Left lung (tissue), 10 donors: ENCODE measurements around the gene KCNE1. TPM values are rescaled to one million over a fixed set of nuclear protein-coding genes. Genes with fewer than 3 reads are reported as not detected.
A peak's percentile ranks its signal among the peaks of the same experiment; 100 is the strongest.

Experiments
- ATAC-seq: fragments of 200-7000 bp; cut with Tn5 transposase; one replicate; pipeline ENCODE4 v1.9.1; 2020; ENCODE audit warnings: moderate library complexity
- DNase-seq, 4 donors: peaks; one replicate each; pipeline ENCODE4 v3.0.0-alpha.2; 2013 to 2020
- H3K27ac ChIP-seq, 2 donors: fragments of 200-600 bp; sonication (generic) in 1 of 2; one replicate each; pipeline versions ENCODE4 v1.5.0 to v1.8.0; 2020 to 2021
- H3K27me3 ChIP-seq, 2 donors: fragments of 200-600 bp; sonication (generic) in 1 of 2; one replicate each; pipeline versions ENCODE4 v1.5.0 to v1.8.0; 2020 to 2021
- H3K36me3 ChIP-seq, 2 donors: fragments of 200-600 bp; sonication (generic) in 1 of 2; one replicate each; pipeline versions ENCODE4 v1.5.0 to v1.8.0; 2020 to 2021
- H3K4me1 ChIP-seq, 2 donors: fragments of 200-600 bp; one replicate each; pipeline ENCODE4 v1.8.0; 2021
- H3K4me3 ChIP-seq, 2 donors: fragments of 200-600 bp; sonication (generic) in 1 of 2; one replicate each; pipeline versions ENCODE4 v1.5.0 to v1.8.0; 2020 to 2021; ENCODE audit warnings: mild to moderate bottlenecking in 1 of 2
- H3K9me3 ChIP-seq, 2 donors: fragments of 200-600 bp; sonication (generic) in 1 of 2; one replicate each; pipeline versions ENCODE4 v1.5.0 to v1.8.0; 2020 to 2021
- CTCF ChIP-seq, 2 donors: fragments of 200-600 bp; sonication (generic) in 1 of 2; IDR thresholded peaks; one replicate each; pipeline versions ENCODE4 v1.5.0 to v1.8.0; 2021; ENCODE audit warnings: antibody characterized with exemption in 2 of 2
- intact Hi-C, 2 donors: fragments of 100-400 bp; cut with DNase I; formaldehyde crosslinking; loops; one replicate each; pipeline versions ENCODE4 v1.11.2 to v1.14.2; 2022
- polyA plus RNA-seq, 6 donors: library from polyadenylated mRNA; unstranded; fragments of 120-200 nt; gene quantifications; one replicate each; pipeline ENCODE4 v1.2.1, GENCODE V29; 2013; ENCODE audit not compliant: insufficient read length in 6 of 6
- total RNA-seq, 2 donors: library from RNA; stranded (reverse); fragmentation: NEBNext Ultra II Directional; extraction: Animal tissue kit (Norgen Biotek cat#: 25700); gene quantifications; one replicate each; pipeline ENCODE4 v1.2.1, GENCODE V29; 2021
- donor health status: DM: no; HTN: yes; CAD: no.
- donor health status: DM: no; HTN: no; CAD: no.

Gene KCNE1
- total and polyA plus RNA-seq, 8 donors = 0.19 to 21.2 (median 2.2) TPM

DNA sequence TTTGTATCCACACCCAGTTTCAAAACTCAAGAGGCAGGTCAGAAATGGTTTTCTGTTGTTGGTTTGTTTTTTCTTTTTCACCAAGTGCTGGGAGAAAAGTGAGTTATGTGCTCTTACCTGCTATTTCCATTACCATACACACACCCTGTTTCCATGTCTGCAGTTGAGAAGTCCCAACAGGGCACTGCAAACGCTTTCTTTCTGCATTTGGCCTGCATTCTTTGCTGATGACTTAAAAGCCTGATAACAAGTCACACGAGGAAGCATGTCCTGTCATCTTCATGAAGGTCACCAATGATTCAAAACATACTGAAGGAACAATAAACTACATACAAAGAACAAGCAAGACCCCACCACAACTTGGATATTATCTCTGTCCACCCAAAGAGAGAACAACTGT is 24.8 kb upstream of the KCNE1 start:
- intact Hi-C loops = no loop called here
- ATAC-seq (peak; percentile 52), DNase-seq (no peak)
- no peaks in the 10 kb centered on the region for H3K27me3 ChIP-seq
- H3K4me3 ChIP-seq = no peak overlapping the region
- H3K4me1 ChIP-seq = peaks cover 0 to 30% of the 10 kb centered on the region in 2 donors
- H3K36me3 ChIP-seq = no peaks in the 10 kb centered on the region
- no peaks in the 10 kb centered on the region for H3K9me3 ChIP-seq
- no peak overlapping the region for H3K27ac ChIP-seq
- no peak for TF ChIP-seq CTCF (IDR thresholded peaks at IDR 0.05)

GRCh38 chr21:34536311-34536710 is 24.3 kb upstream of the KCNE1 start:
- no peak for DNase-seq
- Histone ChIP-seq H3K4me1 (peaks cover 0 to 30% of the 10 kb centered on the region in 2 donors), H3K27me3 (no peaks in the 10 kb centered on the region), H3K27ac (no peak overlapping the region), H3K9me3 (no peaks in the 10 kb centered on the region), H3K36me3 (no peaks in the 10 kb centered on the region), H3K4me3 (no peak overlapping the region)
- intact Hi-C loops = no loop called here
- no peak for TF ChIP-seq CTCF (IDR thresholded peaks at IDR 0.05)
- no peak for ATAC-seq

- H3K27me3 ChIP-seq = no peaks in the 10 kb centered on the region
- H3K9me3 ChIP-seq = no peaks in the 10 kb centered on the region
- H3K4me1 ChIP-seq = peaks cover 0 to 30% of the 10 kb centered on the region in 2 donors
- ATAC-seq (no peak), DNase-seq (no peak)
- no peaks in the 10 kb centered on the region for H3K36me3 ChIP-seq
- no peak for TF ChIP-seq CTCF (IDR thresholded peaks at IDR 0.05)
- H3K4me3 ChIP-seq = no peak overlapping the region
- intact Hi-C loops = no loop called here
- H3K27ac ChIP-seq = no peak overlapping the region
These were observed 23.9 kb upstream of the KCNE1 start for GRCh38 chr21:34535886-34536285.

DNA sequence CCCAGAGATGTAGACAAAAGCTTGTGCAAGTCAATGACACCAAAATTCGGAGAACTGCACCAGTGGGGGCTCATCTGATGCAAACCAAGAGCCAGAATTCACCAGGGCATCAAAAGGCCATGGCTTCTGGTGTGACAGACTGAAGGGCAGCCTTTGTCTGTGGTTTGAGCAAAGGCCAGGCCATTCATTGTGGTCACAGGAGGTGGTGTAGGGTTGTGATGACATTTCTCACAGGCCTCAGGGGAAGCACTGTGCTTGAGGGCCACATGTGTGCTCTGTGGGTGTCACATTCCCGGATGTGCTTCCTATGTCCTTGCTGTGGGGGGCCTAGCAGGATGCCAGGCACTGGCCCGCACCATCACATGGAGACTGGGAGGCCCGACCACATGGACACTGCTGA is 22.5 kb upstream of the KCNE1 start:
- DNase-seq = no peak
- no peak for TF ChIP-seq CTCF (IDR thresholded peaks at IDR 0.05)
- intact Hi-C loops = no loop called here
- Histone ChIP-seq H3K4me1 (peaks cover 0 to 30% of the 10 kb centered on the region in 2 donors), H3K27me3 (no peaks in the 10 kb centered on the region), H3K27ac (no peak overlapping the region), H3K4me3 (no peak overlapping the region), H3K36me3 (no peaks in the 10 kb centered on the region), H3K9me3 (no peaks in the 10 kb centered on the region)
- peak; percentile 47 for ATAC-seq

DNA sequence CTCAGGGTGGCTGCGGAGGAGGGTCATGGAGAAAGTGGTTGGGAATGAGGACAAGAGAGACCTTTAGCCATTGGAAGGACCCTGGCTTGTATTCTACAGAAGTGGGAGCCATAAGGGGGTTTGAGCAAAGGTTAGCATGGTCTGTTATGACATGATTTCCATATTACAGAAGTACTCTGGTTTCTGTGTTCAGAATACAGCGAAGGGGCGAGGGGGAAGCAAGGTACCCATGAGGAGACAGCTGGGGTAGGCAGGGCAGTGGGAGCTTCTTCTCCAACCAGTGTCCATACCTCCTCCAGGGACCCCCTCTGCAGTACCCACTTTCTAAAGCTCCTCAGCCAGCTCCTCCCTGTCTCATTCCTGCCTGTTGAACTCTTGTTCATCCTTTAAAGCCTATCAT is 21.9 kb upstream of the KCNE1 start:
- H3K36me3 ChIP-seq = no peaks in the 10 kb centered on the region
- no peak for ATAC-seq
- H3K4me3 ChIP-seq = no peak overlapping the region
- intact Hi-C loops = no loop called here
- TF ChIP-seq CTCF (IDR thresholded peaks at IDR 0.05) = no peak
- no peak for DNase-seq
- H3K9me3 ChIP-seq = no peaks in the 10 kb centered on the region
- H3K27me3 ChIP-seq = no peaks in the 10 kb centered on the region
- peaks cover 0 to 30% of the 10 kb centered on the region in 2 donors for H3K4me1 ChIP-seq
- H3K27ac ChIP-seq = no peak overlapping the region
